ENCODE measurements around the gene MORN5.

MORN5 gene

GRCh38 chr9:122125158-122125508, 34.6 kb upstream of the MORN5 start:
- DNase-seq (ENCODE audit: low spot score) = peak; percentile 89

- DNase-seq (ENCODE audit: low spot score) = no peak
Observed at GRCh38 chr9:122125509-122126330, 34.0 kb upstream of the MORN5 start.

GRCh38 chr9:122126331-122127261, 33.1 kb upstream of the MORN5 start:
- no peak for DNase-seq (ENCODE audit: low spot score)

GRCh38 chr9:122127396-122127798, 32.3 kb upstream of the MORN5 start:
- DNase-seq (ENCODE audit: low spot score) = no peak

GRCh38 chr9:122128007-122128968, 31.4 kb upstream of the MORN5 start:
- DNase-seq (ENCODE audit: low spot score) = no peak

- no peak for DNase-seq (ENCODE audit: low spot score)
Observed at GRCh38 chr9:122128969-122129343, 30.8 kb upstream of the MORN5 start.

GRCh38 chr9:122129969-122130368, 29.7 kb upstream of the MORN5 start:
- no peak for DNase-seq (ENCODE audit: low spot score)

GRCh38 chr9:122130837-122131236, 28.9 kb upstream of the MORN5 start:
- DNase-seq (ENCODE audit: low spot score) = no peak

- no peak for DNase-seq (ENCODE audit: low spot score)
Observed at GRCh38 chr9:122131401-122132001, 28.2 kb upstream of the MORN5 start.

- DNase-seq (ENCODE audit: low spot score) = no peak
Observed at GRCh38 chr9:122132539-122132938, 27.2 kb upstream of the MORN5 start.

GRCh38 chr9:122133263-122133983, 26.3 kb upstream of the MORN5 start:
- no peak for DNase-seq (ENCODE audit: low spot score)

GRCh38 chr9:122133984-122134535, 25.6 kb upstream of the MORN5 start:
- no peak for DNase-seq (ENCODE audit: low spot score)

GRCh38 chr9:122134822-122135528, 24.7 kb upstream of the MORN5 start:
- no peak for DNase-seq (ENCODE audit: low spot score)

GRCh38 chr9:122135529-122135859, 24.2 kb upstream of the MORN5 start:
- DNase-seq (ENCODE audit: low spot score) = no peak

GRCh38 chr9:122138560-122139268, 21.0 kb upstream of the MORN5 start:
- DNase-seq (ENCODE audit: low spot score) = no peak

- no peak for DNase-seq (ENCODE audit: low spot score)
Observed at GRCh38 chr9:122140368-122141193, 19.1 kb upstream of the MORN5 start.

- DNase-seq (ENCODE audit: low spot score) = no peak
Observed at GRCh38 chr9:122141671-122142070, 18.0 kb upstream of the MORN5 start.

GRCh38 chr9:122143296-122143695, 16.4 kb upstream of the MORN5 start:
- DNase-seq (ENCODE audit: low spot score) = no peak

Data from COLO829 (cell line).